Trophoblast cell (in vitro differentiated cells and primary cell): ENCODE measurements around the gene CLEC1B. TPM values are rescaled to one million over a fixed set of nuclear protein-coding genes. Genes with fewer than 3 reads are reported as not detected.

Experiments
- DNase-seq, 2 donors: peaks; one replicate each; pipeline ENCODE4 v3.0.0-alpha.2; 2016
- H2AFZ ChIP-seq: 2 replicates; pipeline ENCODE4 v1.6.1; 2013; ENCODE audit warnings: low read length, moderate library complexity, mild to moderate bottlenecking; ENCODE audit not compliant: insufficient read depth, poor library complexity
- H2AK5ac ChIP-seq: 2 replicates; pipeline ENCODE4 v1.6.1; 2013; ENCODE audit warnings: mild to moderate bottlenecking, low read length
- H2BK120ac ChIP-seq: 2 replicates; pipeline ENCODE4 v1.6.1; 2013; ENCODE audit warnings: low read length, mild to moderate bottlenecking, moderate library complexity; ENCODE audit not compliant: insufficient read depth, poor library complexity
- H2BK12ac ChIP-seq: 2 replicates; pipeline ENCODE4 v1.6.1; 2013; ENCODE audit warnings: mild to moderate bottlenecking, low read length, moderate library complexity
- H2BK5ac ChIP-seq: 2 replicates; pipeline ENCODE4 v1.6.1; 2013; ENCODE audit warnings: low read length, low read depth, moderate library complexity, mild to moderate bottlenecking; ENCODE audit not compliant: poor library complexity
- H3K14ac ChIP-seq: 2 replicates; pipeline ENCODE4 v1.6.1; 2013; ENCODE audit warnings: mild to moderate bottlenecking, low read length
- H3K18ac ChIP-seq: 2 replicates; pipeline ENCODE4 v1.6.1; 2013; ENCODE audit warnings: mild to moderate bottlenecking, low read length
- H3K23ac ChIP-seq: 2 replicates; pipeline ENCODE4 v1.6.1; 2013; ENCODE audit warnings: low read length
- H3K27ac ChIP-seq: 2 replicates; pipeline ENCODE4 v1.5.1; 2013; ENCODE audit warnings: low read depth, mild to moderate bottlenecking, inconsistent platforms, low read length, moderate library complexity
- H3K27me3 ChIP-seq: 2 replicates; pipeline ENCODE4 v1.6.1; 2013; ENCODE audit warnings: inconsistent platforms, mild to moderate bottlenecking, low read length, moderate library complexity; ENCODE audit not compliant: insufficient read depth
- H3K36me3 ChIP-seq, 2 experiments: 1 replicate in 1 of 2; 2 replicates in 1 of 2; pipeline ENCODE4 v1.6.1; 2013; ENCODE audit warnings: low read length in 2 of 2, mild to moderate bottlenecking in 2 of 2, moderate library complexity in 1 of 2; ENCODE audit not compliant: insufficient read depth in 2 of 2, control insufficient read depth in 1 of 2
- H3K4ac ChIP-seq: 2 replicates; pipeline ENCODE4 v1.6.1; 2013; ENCODE audit warnings: low read depth, mild to moderate bottlenecking, low read length, moderate library complexity
- H3K4me1 ChIP-seq, 2 experiments: 1 replicate in 1 of 2; 2 replicates in 1 of 2; pipeline ENCODE4 v1.6.1; 2013; ENCODE audit warnings: low read length in 2 of 2, mild to moderate bottlenecking in 2 of 2, moderate library complexity in 1 of 2; ENCODE audit not compliant: insufficient read depth in 2 of 2, control insufficient read depth in 1 of 2
- H3K4me2 ChIP-seq: 2 replicates; pipeline ENCODE4 v1.6.1; 2013; ENCODE audit warnings: inconsistent platforms, mild to moderate bottlenecking, low read length, moderate library complexity
- H3K4me3 ChIP-seq: 2 replicates; pipeline ENCODE4 v1.5.1; 2013; ENCODE audit warnings: mild to moderate bottlenecking, low read depth, low read length, inconsistent platforms
- H3K79me1 ChIP-seq: one replicate; pipeline ENCODE4 v1.6.1; 2013; ENCODE audit warnings: low read length
- H3K79me2 ChIP-seq: 2 replicates; pipeline ENCODE4 v1.6.1; 2013; ENCODE audit warnings: low read length, mild to moderate bottlenecking; ENCODE audit not compliant: control insufficient read depth, insufficient read depth, poor library complexity
- H3K9ac ChIP-seq: 2 replicates; pipeline ENCODE4 v1.6.1; 2013; ENCODE audit warnings: mild to moderate bottlenecking, low read length
- H3K9me3 ChIP-seq: 2 replicates; pipeline ENCODE4 v1.6.1; 2013; ENCODE audit warnings: low read depth, mild to moderate bottlenecking, control low read depth, inconsistent platforms, low read length; ENCODE audit not compliant: insufficient read depth
- H4K12ac ChIP-seq: 2 replicates; pipeline ENCODE4 v1.6.1; 2013; ENCODE audit warnings: low read depth, mild to moderate bottlenecking, low read length, moderate library complexity
- H4K8ac ChIP-seq: 2 replicates; pipeline ENCODE4 v1.6.1; 2013; ENCODE audit warnings: low read depth, mild to moderate bottlenecking, low read length, moderate library complexity
- H4K91ac ChIP-seq: one replicate; pipeline ENCODE4 v1.6.1; 2013; ENCODE audit warnings: low read depth, mild to moderate bottlenecking, low read length, moderate library complexity
- WGBS: extraction: QIAGEN DNeasy Blood & Tissue Kit; methylation state at CpG from one replicate; pipeline ENCODE4 v1.1.7; 2013; ENCODE audit warnings: missing lambda C conversion rate; ENCODE audit not compliant: insufficient read length, insufficient coverage; ENCODE audit errors: extremely low coverage; 5-methylcytosine and 5-hydroxymethylcytosine counted together
- polyA plus RNA-seq: library from polyadenylated mRNA; stranded (reverse); fragments of 200-250 nt; gene quantifications from 2 replicates; pipeline ENCODE4 v1.2.3, GENCODE V29; 2013

CLEC1B gene
- polyA plus RNA-seq: 2.6 and 3.6 TPM in 2 replicates

- no peak within 1 kb of the TSS for H3K4ac ChIP-seq
- H3K14ac ChIP-seq: no peak within 1 kb of the TSS
- no peak within 1 kb of the TSS for H4K8ac ChIP-seq
- no peak within 1 kb of the TSS for H4K91ac ChIP-seq
- no peaks in the 10 kb centered on the region for H3K9me3 ChIP-seq
- H2AFZ ChIP-seq: no peak within 1 kb of the TSS
- no peak within 1 kb of the TSS for H3K18ac ChIP-seq
- no CpG with 5 or more reads among the region's 3 CpGs for WGBS
- H3K23ac ChIP-seq: no peak within 1 kb of the TSS
- no peak within 1 kb of the TSS for H2BK12ac ChIP-seq
- H3K79me1 ChIP-seq: no peaks in the 10 kb centered on the region
- H3K36me3 ChIP-seq: no peaks in the 10 kb centered on the region
- no peak within 1 kb of the TSS for H2BK120ac ChIP-seq
- H3K4me1 ChIP-seq: no peaks in the 10 kb centered on the region
- no peak within 1 kb of the TSS for H3K4me2 ChIP-seq
- no peak for DNase-seq
- no peak within 1 kb of the TSS for H2AK5ac ChIP-seq
- H4K12ac ChIP-seq: no peak within 1 kb of the TSS
- H3K4me3 ChIP-seq: no peak within 1 kb of the TSS
- no peak within 1 kb of the TSS for H2BK5ac ChIP-seq
- no peaks in the 10 kb centered on the region for H3K27me3 ChIP-seq
- H3K9ac ChIP-seq: no peak within 1 kb of the TSS
- no peak within 1 kb of the TSS for H3K27ac ChIP-seq
- H3K79me2 ChIP-seq: no peaks in the 10 kb centered on the region
Observed at GRCh38 chr12:9999016-9999415, at the start of gene CLEC1B. Gene CLEC1B, minus strand, starts transcription at chr12:9999121. Its CDS starts 21 bp downstream, at chr12:9999100.

GRCh38 chr12:10048526-10048925 is 49.6 kb upstream of the CLEC1B start:
- Histone ChIP-seq H3K9ac (no peak overlapping the region), H3K14ac (no peak overlapping the region), H3K36me3 (no peaks in the 10 kb centered on the region), H4K8ac (no peak overlapping the region), H3K27ac (no peak overlapping the region), H3K79me1 (no peaks in the 10 kb centered on the region), H3K9me3 (no peaks in the 10 kb centered on the region), H3K4me3 (no peak overlapping the region), H2BK5ac (no peak overlapping the region), H3K79me2 (no peaks in the 10 kb centered on the region), H3K4ac (no peak overlapping the region), H2AFZ (no peak overlapping the region), H2BK120ac (no peak overlapping the region), H3K4me1 (no peaks in the 10 kb centered on the region), H4K12ac (no peak overlapping the region), H3K23ac (no peak overlapping the region), H3K27me3 (no peaks in the 10 kb centered on the region), H3K18ac (no peak overlapping the region), H2BK12ac (no peak overlapping the region), H4K91ac (no peak overlapping the region), H3K4me2 (no peak overlapping the region), H2AK5ac (no peak overlapping the region)
- WGBS: no CpG with 5 or more reads among the region's 3 CpGs
- no peak for DNase-seq

GRCh38 chr12:10042167-10042566 is 43.2 kb upstream of the CLEC1B start:
- Histone ChIP-seq H3K9me3 (no peaks in the 10 kb centered on the region), H2BK12ac (no peak overlapping the region), H3K36me3 (no peaks in the 10 kb centered on the region), H3K18ac (no peak overlapping the region), H3K4ac (no peak overlapping the region), H3K27me3 (no peaks in the 10 kb centered on the region), H3K27ac (no peak overlapping the region), H3K4me3 (no peak overlapping the region), H3K79me2 (no peaks in the 10 kb centered on the region), H2BK5ac (no peak overlapping the region), H3K4me1 (no peaks in the 10 kb centered on the region), H2BK120ac (no peak overlapping the region), H3K23ac (no peak overlapping the region), H2AFZ (no peak overlapping the region), H4K12ac (no peak overlapping the region), H3K4me2 (no peak overlapping the region), H4K91ac (no peak overlapping the region), H4K8ac (no peak overlapping the region), H3K14ac (no peak overlapping the region), H3K9ac (no peak overlapping the region), H3K79me1 (no peaks in the 10 kb centered on the region), H2AK5ac (no peak overlapping the region)
- DNase-seq: no peak

GRCh38 chr12:10033783-10034545 is 35.0 kb upstream of the CLEC1B start:
- Histone ChIP-seq H4K12ac (no peak overlapping the region), H3K23ac (no peak overlapping the region), H2BK12ac (no peak overlapping the region), H4K91ac (no peak overlapping the region), H3K4ac (no peak overlapping the region), H3K36me3 (peaks cover 0 to 2% of the 10 kb centered on the region in 2 experiments), H4K8ac (no peak overlapping the region), H3K9ac (no peak overlapping the region), H3K9me3 (no peaks in the 10 kb centered on the region), H2BK5ac (no peak overlapping the region), H2AK5ac (no peak overlapping the region), H3K79me2 (no peaks in the 10 kb centered on the region), H3K14ac (no peak overlapping the region), H3K4me3 (no peak overlapping the region), H3K18ac (no peak overlapping the region), H2AFZ (no peak overlapping the region), H2BK120ac (no peak overlapping the region), H3K79me1 (no peaks in the 10 kb centered on the region), H3K27ac (no peak overlapping the region), H3K4me2 (no peak overlapping the region), H3K27me3 (no peaks in the 10 kb centered on the region), H3K4me1 (no peaks in the 10 kb centered on the region)
- WGBS: no CpG with 5 or more reads among the region's 1 CpG
- peak in 1 of 2 donors; percentile 67 for DNase-seq
